Left renal pelvis (tissue), 4 donors: ENCODE results near the gene SOCS1. TPM values are rescaled to one million over a fixed set of nuclear protein-coding genes. Genes with fewer than 3 reads are reported as not detected.
A peak's percentile ranks its signal among the peaks of the same experiment; 100 is the strongest.

Experiments
- DNase-seq, 4 donors: peaks; one replicate each; pipeline ENCODE4 v3.0.0-alpha.2; 2013; ENCODE audit warnings: low read depth in 4 of 4, low spot score in 3 of 4
- polyA plus RNA-seq, 4 donors: library from polyadenylated mRNA; unstranded; fragments of 120-200 nt; gene quantifications; one replicate each; pipeline ENCODE4 v1.2.1, GENCODE V29; 2013; ENCODE audit not compliant: insufficient read length in 4 of 4

Gene SOCS1
- polyA plus RNA-seq, 4 donors, result 4.1 to 8.0 (median 6.3) TPM

DNA sequence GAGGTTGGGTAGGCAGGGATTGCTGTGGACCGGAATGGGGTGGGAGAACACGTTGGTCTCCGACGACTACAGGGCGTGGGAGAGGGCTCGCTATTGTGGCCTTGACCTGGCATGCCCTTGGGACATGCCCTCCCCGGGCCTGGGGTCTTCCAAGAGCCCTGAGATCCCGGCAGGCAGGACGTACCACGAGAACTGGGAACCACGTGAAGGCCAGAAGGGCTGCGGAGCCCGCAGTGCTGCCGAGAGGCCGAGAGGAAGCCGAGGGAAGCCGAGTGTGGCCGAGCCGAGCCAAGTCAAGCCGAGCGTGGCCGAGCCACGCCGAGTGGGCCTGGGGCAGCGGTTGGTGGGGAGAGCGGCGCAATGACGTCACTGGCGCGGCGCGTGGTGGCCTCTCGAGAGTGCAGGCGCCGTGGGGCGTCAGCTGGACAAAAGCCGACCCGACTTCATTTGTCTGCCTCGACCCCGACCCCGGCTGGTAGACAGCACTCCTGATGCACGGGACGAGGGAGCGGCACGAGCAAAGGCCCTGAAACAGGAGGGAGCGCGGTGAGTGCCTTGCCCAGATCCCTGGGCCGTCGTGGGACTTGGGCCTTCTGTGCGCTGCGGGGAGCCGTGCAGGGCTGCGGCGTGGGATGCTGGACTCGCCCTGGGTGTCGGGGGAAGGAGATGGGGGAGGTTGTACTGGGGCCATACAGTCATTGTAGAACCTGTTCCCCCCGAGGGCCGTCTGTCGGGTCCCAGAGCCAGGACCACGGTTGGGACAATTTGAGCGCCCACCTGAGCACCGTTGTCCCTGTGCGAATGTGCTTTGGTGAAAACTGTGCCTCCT is 6.6 kb downstream of the SOCS1 start:
- DNase-seq, result no peak

DNA sequence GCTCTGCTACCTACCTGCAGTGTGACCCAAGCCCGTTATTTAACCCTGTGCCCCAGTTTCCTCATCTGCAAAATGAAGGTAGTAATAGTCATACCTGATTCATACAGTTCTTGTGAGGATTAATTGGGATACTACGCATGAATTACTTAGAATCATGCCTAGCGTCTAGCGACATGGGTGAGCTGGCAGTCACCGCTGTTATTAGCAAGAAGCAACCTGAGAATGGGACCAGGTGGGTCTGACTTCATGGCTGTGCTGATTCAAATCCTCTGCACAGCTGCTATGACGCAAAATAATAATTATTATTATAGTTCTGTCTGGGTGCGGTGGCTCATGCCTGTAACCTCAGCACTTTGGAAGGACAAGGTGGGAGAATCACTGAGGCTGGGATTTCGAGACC is 7.9 kb downstream of the SOCS1 start:
- DNase-seq, result no peak

DNA sequence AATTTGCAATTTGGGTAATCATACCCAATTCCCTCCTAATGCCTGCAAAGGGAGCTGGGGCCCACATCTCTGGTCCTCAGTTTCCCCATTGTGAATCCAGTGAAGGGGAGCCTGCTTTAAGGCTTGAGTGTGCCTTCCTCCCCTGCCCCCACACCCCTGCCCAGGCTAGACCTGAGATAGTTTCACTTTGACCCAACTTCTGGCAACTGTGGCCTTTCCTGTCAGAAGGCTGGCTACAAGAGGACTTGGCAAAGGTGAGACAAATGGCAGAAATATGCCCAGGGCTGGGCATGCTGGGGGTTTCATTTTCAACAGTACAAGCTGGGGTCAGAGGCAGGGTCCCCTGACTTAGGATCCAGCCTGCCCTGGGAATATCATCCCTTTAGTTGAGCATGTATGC is 10.0 kb downstream of the SOCS1 start:
- DNase-seq, result no peak

DNA sequence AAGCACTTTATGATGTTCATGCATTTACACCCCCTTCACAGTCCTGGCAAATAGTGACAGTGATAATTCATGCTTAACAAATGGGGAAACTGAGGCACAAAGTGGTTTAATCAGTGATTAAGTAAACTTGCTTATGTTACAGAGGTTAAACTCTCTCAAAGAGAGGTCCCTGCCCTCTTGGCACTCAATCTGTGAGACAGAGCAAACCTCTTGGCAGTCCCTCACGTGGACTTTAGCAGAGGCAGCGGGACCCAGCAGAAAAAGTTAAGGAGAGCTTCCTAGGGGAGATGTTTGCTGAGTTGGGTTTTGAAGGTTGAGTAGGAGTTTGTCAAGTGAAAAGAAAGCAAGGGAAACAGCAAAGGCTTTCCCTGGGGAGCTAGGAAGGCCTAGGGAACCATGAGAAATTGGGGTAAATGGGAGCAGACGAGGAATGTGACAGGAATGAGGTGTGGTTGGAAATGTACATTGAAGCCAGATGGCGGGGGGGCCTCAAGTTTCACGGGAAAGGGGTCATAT is 10.7 kb downstream of the SOCS1 start:
- no peak for DNase-seq

DNA sequence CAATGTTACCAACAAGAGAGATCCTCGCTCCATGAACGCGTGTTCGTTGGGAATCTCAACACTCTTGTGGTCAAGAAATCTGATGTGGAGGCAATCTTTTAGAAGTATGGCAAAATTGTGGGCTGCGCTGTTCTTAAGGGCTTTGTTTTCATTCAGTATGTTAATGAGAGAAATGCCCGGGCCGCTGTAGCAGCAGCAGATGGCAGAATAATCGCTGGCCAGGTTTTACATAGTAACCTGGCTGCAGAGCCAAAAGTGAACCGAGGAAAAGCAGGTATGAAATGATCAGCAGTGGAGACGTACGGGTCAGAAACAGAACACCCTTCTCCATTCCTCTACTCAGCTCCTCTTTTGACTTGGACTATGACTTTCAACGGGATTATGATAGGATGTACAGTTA is 13.3 kb downstream of the SOCS1 start:
- DNase-seq, result no peak

DNA sequence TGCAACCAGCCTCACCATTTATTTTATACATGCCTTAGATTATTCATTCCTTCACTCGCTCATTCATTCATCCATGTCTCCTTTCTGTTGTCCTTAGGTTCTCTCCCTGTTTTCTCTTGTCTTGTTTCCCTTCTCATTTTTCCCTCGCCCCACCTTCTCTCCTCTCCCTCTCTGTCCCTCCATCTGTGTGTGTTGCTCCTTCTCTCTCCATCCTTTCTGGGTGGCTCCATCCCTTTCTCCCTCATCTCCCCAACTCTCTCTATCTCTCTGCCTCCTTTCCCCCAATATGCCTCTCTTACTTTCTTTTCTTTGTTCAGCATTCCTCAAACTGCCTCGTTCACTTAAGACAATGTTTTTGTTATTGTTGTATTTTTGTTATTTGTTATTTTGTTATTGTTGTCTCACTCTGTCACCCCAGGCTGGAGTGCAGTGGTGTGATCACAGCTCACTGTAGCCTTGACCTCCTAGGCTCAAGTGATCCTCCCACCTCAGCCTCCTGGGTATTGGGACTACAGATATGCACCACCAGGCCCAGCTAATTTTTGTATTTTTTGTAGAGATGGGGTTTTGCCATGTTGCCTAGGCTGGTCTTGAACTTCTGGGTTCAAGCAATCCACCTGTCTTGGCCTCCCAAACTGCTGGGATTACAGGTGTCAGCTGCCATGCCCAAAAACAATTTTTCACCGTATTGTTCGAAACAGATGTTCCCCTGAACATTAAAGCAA is 14.4 kb downstream of the SOCS1 start:
- no peak for DNase-seq

DNA sequence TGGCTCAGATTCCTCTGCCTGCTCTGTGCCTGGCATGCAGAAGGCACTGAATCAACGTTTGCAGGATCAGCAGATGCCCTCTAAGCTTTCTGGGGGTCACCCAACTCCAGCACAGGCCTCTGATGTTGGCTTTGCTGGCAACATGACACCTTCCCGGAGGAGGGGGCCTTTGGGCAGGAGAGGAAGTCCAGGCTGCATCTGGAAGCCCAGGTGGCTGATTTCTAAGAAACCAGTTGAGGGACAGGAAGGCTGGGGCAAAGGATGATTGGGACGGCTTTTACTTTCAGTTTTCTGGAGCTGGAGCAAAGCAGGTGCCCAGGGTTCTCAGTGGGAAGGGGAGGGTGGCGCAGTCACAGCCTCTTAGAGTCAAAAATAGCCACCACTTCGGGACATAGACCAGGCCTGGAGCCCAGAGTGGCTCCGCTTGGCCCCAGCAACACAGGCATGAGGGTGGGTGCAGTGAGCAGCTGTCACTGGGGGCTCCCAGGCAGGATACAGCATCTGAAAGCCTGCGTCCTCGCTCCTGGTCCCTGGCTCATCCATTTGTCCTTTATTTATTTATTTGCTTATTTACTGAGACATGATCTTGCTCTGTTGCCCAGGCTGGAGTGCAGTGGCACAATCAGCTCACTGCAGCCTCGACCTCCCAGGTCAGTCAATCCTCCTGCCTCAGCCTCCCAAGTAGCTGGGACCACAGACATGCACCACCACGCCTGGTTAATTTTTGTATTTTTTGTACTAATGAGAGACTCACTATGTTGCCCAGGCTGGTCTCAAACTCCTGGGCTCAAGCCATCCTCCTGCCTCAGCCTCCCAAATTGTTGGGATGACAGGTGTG is 15.1 kb downstream of the SOCS1 start:
- DNase-seq, result no peak

DNA sequence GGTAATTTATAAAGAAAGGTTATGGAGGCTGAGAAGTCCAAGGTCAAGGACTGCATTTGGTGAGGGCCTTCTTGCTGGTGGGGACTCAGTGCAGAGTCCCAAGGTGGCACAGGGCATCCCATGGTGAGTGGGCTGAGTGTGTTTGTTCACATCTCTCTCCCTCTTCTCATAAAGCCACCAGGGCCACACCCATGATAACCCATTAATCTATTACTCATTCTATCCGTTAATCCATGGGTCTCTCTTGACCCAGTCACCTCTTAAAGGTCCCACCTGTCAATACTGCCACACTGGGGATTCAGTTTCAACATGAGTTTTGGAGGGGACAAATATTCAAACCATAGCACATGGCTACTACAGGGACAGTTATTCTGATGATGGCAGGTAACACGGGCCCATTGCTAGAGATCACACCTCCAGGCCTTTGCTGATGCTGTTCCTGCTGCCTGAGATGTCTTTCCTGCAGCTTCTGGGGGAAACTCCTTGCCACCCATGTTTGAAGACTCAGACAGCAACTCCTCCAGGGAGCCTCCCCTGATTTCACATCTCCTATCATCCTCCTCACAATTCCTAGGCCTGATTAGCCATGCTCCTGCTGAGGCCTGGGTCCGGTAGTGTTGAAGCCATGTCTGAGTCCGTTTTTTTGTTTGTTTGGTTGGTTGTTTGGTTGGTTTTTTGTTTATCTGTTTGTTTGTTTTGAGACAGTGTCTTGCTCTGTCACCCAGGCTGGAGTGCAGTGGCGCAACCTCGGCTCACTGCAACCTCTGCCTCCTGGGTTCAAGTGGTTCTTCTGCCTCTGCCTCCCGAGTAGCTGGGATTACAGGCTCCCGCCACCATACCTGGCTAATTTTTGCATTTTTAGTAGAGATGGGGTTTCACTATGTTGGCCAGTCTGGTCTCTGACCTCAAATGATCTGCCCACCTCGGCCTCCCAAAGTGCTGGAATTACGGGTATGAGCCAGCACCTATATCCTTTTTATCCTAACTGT is 16.1 kb downstream of the SOCS1 start:
- DNase-seq, result no peak

DNA sequence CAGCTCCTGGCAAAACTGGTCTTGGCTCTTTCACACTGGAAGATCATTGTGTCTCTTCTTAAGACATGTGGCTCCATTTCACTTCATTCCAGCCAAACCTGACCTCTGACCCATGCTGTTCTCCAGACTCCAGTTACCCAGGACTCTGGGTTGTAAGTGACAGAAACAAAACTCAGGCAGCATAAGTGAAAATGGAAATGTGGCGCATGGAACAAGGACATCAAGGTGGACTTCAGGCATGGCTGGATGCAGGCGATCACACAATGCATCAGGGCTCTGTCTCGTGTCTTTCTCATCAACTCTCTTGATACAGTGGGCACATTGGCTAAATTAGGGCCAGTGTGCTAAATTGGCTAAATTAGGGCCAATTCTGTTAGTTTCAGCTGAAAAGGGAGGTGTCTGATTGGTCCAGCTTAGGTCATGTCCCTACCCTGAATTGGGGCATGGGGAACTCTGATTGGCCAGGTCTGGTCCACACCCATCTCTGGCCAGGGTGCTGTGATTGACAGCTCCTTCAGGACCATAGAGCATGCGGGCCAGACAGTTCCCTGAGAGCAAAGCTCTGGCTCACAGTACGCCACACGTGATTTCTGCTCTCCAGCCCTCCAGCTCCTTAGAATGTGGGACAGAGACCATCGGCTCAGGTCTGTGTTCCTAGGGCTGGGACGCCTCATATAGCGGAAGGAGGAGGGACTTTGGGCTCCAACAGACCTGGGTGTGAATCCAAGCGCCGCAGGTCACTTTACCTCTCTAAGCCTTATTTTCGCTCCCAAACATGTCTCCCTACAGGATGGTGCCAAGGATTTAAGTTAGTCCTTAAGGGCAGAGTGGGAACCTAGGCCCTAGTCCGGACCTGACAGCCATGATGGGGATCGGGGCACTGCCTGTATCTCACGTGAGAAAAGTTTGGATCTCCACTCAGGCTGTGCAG is 17.5 kb downstream of the SOCS1 start:
- DNase-seq, result no peak

DNA sequence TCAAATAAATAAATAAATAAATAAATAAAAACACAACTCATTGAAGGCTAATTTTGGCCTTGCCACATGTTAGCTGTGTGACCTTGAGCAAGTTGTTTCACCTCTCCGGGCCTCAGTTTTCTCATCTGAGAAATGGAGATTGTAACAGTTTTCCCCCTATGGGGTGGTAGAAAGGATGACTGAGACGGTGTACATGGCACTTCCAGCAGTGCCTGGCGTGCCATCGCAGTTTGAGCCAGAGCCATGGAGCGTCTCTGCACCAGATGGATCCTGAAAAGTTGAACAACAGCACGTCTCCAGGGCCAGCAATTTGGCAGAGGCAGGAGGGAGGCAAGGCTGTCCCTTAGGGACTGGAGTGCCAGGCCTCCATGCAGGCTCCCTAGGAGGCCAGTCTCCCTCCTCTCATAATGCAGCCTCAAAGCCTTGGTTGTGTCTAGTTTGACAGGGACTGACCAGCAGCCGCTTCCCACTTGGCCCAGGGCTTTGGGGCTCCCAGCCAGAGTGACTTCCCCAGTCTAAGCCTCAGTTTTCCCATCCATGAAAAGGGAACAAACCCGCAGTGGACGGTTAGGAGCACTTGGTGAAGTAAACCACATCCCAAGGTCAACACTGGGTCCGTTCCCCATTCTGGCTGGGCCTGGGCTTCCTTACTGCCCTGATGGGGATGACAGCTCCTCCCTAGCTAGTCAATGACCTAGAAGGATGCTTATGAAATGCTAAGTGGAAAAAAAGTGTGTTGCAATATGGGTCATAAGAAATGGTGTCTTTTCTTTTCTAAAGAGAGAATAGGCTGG is 19.3 kb downstream of the SOCS1 start:
- no peak for DNase-seq

DNA sequence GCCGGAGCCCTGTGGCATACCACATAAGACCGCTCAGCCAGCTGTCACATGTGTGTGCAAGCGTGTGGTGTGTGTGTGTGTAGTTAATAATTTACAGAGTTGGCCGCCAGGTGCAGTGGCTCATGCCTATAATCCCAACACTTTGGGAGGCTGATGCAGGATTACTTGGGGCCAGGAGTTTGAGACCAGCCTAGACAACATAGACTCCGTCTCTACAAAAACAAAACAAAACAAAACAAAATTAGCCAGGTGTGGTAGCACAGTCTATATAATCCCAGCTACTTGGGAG is 20.4 kb downstream of the SOCS1 start:
- DNase-seq, result no peak

DNA sequence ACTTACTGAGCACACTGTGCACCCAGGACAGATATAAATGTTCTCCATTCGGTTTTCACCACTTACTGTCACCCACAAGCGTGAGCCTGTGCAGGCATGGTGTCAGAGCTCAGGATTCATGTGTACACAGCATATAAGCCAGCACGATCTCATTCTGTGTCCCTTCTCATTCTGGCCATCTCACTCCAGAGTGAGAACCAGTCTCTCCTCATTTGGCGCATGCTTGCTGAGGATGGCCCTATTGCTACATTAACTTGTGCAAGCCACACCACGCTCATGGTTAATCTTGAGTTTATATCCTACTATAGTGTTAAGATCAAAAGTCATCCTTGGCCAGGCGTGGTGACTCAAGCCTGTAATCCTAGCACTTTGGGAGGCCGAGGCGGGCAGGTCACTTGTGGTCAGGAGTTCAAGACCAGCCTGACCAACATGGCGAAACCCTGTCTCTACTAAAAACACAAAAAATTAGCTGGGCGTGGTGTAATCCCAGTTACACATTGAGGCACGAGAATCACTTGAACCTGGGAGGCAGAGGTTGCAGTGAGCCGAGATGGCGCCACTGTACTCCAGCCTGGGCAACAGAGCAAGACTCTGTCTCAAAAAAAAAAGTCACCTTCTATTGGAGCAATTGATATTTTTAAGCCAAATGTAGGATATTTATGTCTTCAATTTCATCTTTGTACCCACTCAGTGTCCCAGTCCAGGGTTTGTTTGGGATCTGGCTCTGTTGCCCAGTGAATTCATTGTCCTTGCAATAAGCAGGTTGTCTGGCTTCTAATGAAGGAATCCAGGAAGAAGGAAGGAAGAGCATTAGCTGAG is 20.9 kb downstream of the SOCS1 start:
- DNase-seq, result no peak

DNA sequence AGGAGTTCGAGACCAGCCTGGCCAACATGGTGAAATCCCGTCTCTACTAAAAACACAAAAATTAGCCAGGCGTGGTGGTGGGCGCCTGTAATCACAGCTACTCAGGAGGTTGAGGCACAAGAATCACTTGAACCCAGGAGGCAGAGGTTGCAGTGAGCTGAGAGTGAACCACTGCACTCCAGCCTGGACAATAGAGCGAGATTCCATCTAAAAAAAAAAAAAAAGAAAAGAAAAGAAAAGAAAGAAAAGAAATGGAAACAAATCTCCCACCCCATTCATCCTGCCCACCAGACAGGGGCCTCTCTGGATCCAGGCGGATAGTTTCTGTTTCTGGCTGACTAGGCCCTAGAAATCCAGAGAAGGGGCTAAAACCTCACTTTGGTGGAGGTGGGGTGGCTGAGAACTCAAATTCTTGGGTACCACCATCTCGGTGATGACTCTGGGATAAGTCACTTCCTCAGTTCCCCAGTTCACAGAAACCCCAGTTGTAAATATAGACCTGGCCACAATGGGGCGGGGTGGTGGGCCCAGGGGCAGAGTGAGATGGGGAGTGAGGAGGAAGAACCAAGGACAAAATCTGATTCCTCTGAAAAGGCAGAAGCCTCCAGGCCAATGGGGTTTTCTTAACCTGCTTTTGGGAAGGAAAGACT is 22.2 kb downstream of the SOCS1 start:
- no peak for DNase-seq

DNA sequence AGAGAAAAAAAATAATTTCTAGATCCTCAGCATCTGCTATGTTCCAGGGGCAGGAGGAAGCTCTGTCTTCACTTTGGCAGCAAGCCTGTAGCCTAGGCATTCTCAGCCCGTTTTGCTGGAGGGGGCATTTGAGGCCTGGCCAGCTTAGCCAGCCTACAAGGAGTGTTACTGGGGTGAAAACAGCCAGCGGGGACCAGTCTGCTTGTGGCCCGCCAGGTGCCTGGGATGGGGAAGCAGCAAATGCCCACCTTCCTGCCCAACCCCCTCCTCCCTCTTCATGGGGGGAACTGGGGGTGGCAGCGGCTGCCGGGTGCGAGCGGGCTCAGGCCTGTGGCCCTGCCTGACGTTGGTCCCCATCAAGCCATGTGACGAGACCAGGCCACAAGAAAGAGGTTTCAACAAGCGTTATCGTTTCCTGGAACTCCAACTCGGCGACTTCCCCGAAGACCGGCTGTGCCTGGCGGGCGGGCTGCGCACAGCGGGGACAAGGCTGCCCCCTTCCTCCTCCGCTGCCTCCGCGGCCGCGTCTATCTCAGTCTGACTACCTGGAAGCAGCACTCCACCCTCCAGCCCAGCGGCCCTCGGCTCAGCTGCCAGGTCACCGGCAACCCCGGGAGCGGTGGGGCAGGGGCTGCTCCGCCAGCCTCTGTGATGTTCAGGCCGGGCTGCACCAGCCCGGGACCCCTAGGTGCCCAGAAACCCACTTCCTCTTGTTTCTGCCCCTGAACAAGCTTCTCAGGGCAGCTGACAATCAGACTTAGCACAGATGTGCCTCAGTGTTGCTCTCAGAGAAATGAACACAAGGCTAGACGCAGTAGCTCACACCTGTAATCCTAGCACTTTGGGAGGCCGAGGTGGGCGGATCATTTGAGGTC is 22.9 kb downstream of the SOCS1 start:
- peak in 1 of 4 donors; percentile 26 for DNase-seq

DNA sequence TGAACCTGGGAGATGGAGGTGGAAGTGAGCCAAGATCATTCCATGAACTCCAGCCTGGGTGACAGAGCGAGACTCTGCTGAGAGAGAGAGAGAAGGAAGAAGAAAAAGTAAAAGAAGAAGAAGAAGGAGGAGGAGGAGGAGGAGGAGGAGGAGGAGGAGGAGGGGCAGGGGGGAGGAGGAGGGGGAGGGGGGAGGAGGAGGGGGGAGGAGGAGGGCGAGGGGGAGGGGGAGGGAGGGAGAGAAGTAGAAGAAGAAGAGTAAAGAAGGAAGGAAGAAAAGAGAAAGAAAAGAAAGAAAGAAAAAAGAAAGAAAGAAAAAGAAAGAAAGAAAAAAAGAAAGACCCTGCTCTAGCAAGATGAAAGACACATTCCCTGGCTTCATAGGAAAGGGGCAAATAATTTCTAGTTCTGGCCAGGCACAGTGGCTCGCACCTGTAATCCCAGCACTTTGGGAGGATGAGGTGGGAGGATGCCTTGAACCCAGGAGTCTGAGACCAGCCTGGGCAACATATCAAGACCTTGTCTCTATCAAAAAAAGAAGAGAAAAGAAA is 23.6 kb downstream of the SOCS1 start:
- DNase-seq, result no peak
